Transverse colon (tissue), 4 donors: Measurements from ENCODE around the gene PRKCA.
A peak's percentile ranks its signal among the peaks of the same experiment; 100 is the strongest.

ENCODE experiments used
- CTCF ChIP-seq, 5 experiments: fragments of 200-600 bp in 3 of 5; fragments of 450-650 bp in 2 of 5; sonication (generic) in 3 of 5; IDR thresholded peaks; 1 replicate in 2 of 5; 2 replicates in 3 of 5; pipeline ENCODE4 v1.5.1; 2016 to 2017; ENCODE audit warnings: antibody characterized with exemption in 5 of 5, inconsistent platforms in 3 of 5, mild to moderate bottlenecking in 2 of 5, moderate library complexity in 1 of 5
- EP300 ChIP-seq: sonication (generic); formaldehyde crosslinking; IDR thresholded peaks from one replicate; pipeline ENCODE4 v1.6.1; 2017; ENCODE audit warnings: antibody characterized with exemption, low read depth
- POLR2A ChIP-seq: fragments of 450-650 bp; IDR thresholded peaks from one replicate; pipeline ENCODE4 v1.6.1; 2016; ENCODE audit warnings: antibody characterized with exemption, mild to moderate bottlenecking, moderate library complexity
- POLR2AphosphoS5 ChIP-seq, 3 donors: sonication (generic); formaldehyde crosslinking; IDR thresholded peaks; one replicate each; pipeline ENCODE4 v1.6.1; 2016; ENCODE audit warnings: antibody characterized with exemption in 3 of 3

- TF ChIP-seq CTCF (IDR thresholded peaks at IDR 0.05) (no peak), POLR2A (no peak), POLR2AphosphoS5 (IDR thresholded peaks at IDR 0.05) (peak in 1 of 3 donors; percentile 18), EP300 (no peak)
Observed at GRCh38 chr17:66351033-66351432, 48.6 kb downstream of the PRKCA start.
